ENCODE data around the gene ARSI.
A peak's percentile ranks its signal among the peaks of the same experiment; 100 is the strongest.

ARSI gene

DNA sequence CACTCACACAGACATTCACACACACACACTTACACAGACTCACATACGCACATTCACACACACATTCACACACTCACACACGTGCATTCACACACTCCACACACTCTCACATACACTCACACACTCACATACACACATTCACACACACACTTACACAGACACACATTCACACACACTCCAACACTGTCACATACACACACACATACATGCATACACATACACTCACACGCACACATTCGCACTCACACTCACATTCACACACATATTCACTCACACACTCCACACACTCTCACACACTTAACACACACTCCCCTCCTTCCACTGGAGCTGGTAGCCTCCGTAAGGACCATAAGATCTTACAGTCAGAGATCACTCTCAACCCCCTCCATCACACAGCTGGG is 39.3 kb downstream of the ARSI start:
- DNase-seq: no peak
- no peaks in the 10 kb centered on the region for H3K36me3 Mint-ChIP-seq (ENCODE audit: low read depth)
- H3K4me1 Mint-ChIP-seq: peaks cover 47% of the 10 kb centered on the region
- H3K9me3 Mint-ChIP-seq: no peaks in the 10 kb centered on the region
- peak overlapping the region; percentile 0 for H3K4me3 Mint-ChIP-seq
- H3K27ac Mint-ChIP-seq: peak overlapping the region; percentile 0
- TF ChIP-seq, protein P1, sequence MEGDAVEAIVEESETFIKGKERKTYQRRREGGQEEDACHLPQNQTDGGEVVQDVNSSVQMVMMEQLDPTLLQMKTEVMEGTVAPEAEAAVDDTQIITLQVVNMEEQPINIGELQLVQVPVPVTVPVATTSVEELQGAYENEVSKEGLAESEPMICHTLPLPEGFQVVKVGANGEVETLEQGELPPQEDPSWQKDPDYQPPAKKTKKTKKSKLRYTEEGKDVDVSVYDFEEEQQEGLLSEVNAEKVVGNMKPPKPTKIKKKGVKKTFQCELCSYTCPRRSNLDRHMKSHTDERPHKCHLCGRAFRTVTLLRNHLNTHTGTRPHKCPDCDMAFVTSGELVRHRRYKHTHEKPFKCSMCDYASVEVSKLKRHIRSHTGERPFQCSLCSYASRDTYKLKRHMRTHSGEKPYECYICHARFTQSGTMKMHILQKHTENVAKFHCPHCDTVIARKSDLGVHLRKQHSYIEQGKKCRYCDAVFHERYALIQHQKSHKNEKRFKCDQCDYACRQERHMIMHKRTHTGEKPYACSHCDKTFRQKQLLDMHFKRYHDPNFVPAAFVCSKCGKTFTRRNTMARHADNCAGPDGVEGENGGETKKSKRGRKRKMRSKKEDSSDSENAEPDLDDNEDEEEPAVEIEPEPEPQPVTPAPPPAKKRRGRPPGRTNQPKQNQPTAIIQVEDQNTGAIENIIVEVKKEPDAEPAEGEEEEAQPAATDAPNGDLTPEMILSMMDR (IDR thresholded peaks at IDR 0.05): no peak
- H3K27me3 Mint-ChIP-seq (ENCODE audit: low read depth, poor library complexity): no peaks in the 10 kb centered on the region

DNA sequence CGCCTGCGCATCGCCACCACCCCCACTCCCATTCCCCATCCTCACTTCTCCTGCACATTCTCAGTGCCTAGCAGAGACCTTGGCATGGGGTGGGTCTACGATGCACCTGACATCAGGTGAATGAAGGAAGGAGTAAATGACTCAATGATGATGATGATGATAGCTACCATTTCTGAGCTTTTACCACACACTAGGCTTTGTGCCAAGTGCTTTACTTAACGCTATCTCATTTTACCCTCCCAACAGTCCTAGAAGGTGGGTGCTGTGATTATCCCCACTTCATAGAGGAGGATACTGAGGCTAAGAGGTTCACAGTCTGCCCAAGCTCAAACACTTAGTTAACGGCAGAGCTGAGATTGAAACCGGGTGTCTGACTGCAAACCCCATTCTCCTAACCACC is 40.2 kb downstream of the ARSI start:
- no peaks in the 10 kb centered on the region for H3K27me3 Mint-ChIP-seq (ENCODE audit: low read depth, poor library complexity)
- TF ChIP-seq, protein P1 (IDR thresholded peaks at IDR 0.05): no peak
- peaks cover 53% of the 10 kb centered on the region for H3K4me1 Mint-ChIP-seq
- DNase-seq: no peak
- no peak overlapping the region for H3K27ac Mint-ChIP-seq
- H3K36me3 Mint-ChIP-seq (ENCODE audit: low read depth): no peaks in the 10 kb centered on the region
- no peaks in the 10 kb centered on the region for H3K9me3 Mint-ChIP-seq
- no peak overlapping the region for H3K4me3 Mint-ChIP-seq

DNA sequence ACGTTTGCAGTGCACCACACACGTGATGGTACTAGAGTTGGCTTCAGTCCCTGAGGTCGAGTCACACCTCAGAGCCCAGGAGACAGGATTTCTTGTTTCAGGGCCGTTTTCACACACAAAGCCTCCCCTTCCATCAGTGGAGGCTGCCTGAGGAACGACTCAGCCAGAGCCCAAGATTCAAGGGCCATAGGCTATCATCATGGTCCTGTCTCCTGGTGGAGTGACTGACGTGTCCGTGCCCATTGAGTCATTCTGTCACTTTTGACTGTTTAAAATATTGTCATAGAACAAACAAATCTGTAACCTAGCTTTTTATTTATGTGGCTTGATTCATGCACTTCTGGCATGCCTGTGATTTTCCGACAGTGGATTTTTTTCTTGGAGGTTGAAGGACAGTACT is 41.5 kb downstream of the ARSI start:
- Mint-ChIP-seq H3K27ac (no peak overlapping the region), H3K27me3 (ENCODE audit: low read depth, poor library complexity) (peaks cover 4% of the 10 kb centered on the region), H3K36me3 (ENCODE audit: low read depth) (no peaks in the 10 kb centered on the region), H3K4me3 (no peak overlapping the region), H3K9me3 (no peaks in the 10 kb centered on the region), H3K4me1 (peaks cover 54% of the 10 kb centered on the region)
- no peak for DNase-seq
- TF ChIP-seq, protein P1 (IDR thresholded peaks at IDR 0.05): no peak

DNA sequence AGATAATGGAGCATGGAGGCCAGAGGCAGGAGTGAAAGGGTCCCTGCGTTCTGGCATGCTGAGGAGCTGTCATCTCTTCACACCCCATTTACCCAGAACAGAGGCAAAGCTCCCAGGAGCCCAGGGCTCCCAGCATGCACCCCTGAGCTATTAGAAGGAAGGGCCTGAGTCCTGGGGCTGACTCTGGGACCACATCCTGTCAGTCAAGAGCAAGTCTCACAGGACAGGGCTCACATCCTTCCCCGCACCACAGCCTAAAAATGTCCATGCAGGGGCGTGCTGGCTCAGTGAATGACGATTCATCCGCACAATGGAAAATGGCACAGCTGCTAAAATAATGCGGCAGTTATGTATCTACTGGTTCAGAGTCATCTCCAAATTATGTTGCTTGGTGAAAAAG is 44.6 kb downstream of the ARSI start:
- TF ChIP-seq, protein P1 (IDR thresholded peaks at IDR 0.05): no peak
- Mint-ChIP-seq H3K27ac (no peak overlapping the region), H3K4me1 (peaks cover 66% of the 10 kb centered on the region), H3K27me3 (ENCODE audit: low read depth, poor library complexity) (peaks cover 4% of the 10 kb centered on the region), H3K36me3 (ENCODE audit: low read depth) (no peaks in the 10 kb centered on the region), H3K4me3 (no peak overlapping the region), H3K9me3 (no peaks in the 10 kb centered on the region)
- DNase-seq: no peak

DNA sequence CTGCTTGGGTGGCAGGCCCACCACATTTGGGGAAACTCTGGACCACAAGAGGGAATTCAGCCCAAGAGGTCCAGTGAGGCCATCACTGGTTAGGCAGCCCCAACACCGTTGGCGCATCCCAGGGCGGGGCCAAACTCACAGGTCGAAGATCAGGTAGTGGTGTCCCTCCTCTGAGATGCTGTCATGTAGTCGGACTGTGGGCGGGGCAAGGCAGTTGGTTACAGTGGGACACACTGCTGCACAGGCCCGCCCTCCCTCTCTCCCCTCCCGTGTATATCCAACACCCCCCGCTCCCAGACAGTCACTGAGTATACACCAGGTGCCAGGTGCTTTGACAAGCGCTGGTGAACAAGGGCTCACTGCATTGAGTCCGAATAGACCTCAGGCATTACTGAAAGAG is 45.3 kb downstream of the ARSI start:
- Mint-ChIP-seq H3K9me3 (no peaks in the 10 kb centered on the region), H3K4me3 (no peak overlapping the region), H3K27ac (no peak overlapping the region), H3K4me1 (peaks cover 60% of the 10 kb centered on the region), H3K36me3 (ENCODE audit: low read depth) (no peaks in the 10 kb centered on the region), H3K27me3 (ENCODE audit: low read depth, poor library complexity) (peaks cover 4% of the 10 kb centered on the region)
- TF ChIP-seq, protein P1 (IDR thresholded peaks at IDR 0.05): no peak
- no peak for DNase-seq

DNA sequence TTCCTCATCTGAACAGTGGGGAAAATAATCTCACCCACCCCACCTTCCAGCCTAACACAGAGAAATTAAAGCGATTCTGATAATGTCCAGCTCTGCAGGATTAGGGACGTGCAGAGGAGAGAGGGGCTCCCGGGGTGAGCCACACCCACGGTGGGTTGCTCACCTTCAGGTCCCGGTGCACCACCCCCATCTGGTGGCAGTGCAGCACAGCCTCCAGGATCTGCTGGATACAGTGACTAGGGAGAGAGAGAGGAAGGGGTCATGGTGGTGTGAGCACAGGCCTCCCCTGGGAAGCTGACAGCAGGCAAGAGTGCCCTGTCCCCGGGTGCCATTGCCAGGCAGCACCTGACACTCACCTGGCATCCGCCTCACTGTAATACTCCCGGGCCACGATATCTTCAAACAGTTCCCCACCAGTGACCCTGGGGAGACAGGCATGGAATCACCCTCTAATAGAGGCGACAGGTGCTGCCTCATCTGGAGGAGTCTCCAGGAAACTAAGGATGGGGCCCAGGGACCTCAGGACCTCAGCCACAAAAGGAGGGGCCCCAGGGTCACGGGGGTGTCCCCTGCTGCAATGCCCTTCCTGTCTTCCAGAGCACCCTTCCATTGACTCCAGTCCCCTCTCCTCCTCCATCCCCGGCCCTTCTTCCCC is 46.2 kb downstream of the ARSI start:
- peaks cover 4% of the 10 kb centered on the region for H3K27me3 Mint-ChIP-seq (ENCODE audit: low read depth, poor library complexity)
- H3K9me3 Mint-ChIP-seq: no peaks in the 10 kb centered on the region
- peak; percentile 51 for DNase-seq
- no peak overlapping the region for H3K4me3 Mint-ChIP-seq
- no peak overlapping the region for H3K27ac Mint-ChIP-seq
- H3K36me3 Mint-ChIP-seq (ENCODE audit: low read depth): no peaks in the 10 kb centered on the region
- TF ChIP-seq, protein P1 (IDR thresholded peaks at IDR 0.05): peak; percentile 27
- H3K4me1 Mint-ChIP-seq: peaks cover 51% of the 10 kb centered on the region

All from nephron progenitor cell (in vitro differentiated cells).